Osteoblast (primary cell): ENCODE measurements around the gene RAB3GAP2. TPM values are rescaled to one million over a fixed set of nuclear protein-coding genes. Genes with fewer than 3 reads are reported as not detected.
"Not testable (repeated sequence)": the region's sequence is repeated elsewhere in the genome, so short reads cannot be mapped to it uniquely, and the experiment has no call there.

Experiments used
- DNase-seq: peaks from one replicate; pipeline ENCODE4 v3.0.0; 2011; ENCODE audit warnings: low spot score, mixed read lengths; ENCODE audit not compliant: insufficient read length; ENCODE audit errors: missing footprints
- H2AFZ ChIP-seq: 2 replicates; pipeline ENCODE4 v1.6.0; 2011; ENCODE audit warnings: mild to moderate bottlenecking, low read length
- H3K27ac ChIP-seq: 2 replicates; pipeline ENCODE4 v1.5.1; 2011; ENCODE audit warnings: mild to moderate bottlenecking, low read depth, low read length, moderate library complexity
- H3K27me3 ChIP-seq: 2 replicates; pipeline ENCODE4 v1.6.0; 2012; ENCODE audit warnings: mild to moderate bottlenecking, control low read depth, inconsistent platforms, low read length, moderate library complexity; ENCODE audit not compliant: insufficient read depth
- H3K36me3 ChIP-seq: 2 replicates; pipeline ENCODE4 v1.5.1; 2011; ENCODE audit warnings: mild to moderate bottlenecking, low read length, control low read depth, moderate library complexity; ENCODE audit not compliant: insufficient read depth
- H3K4me1 ChIP-seq: 2 replicates; pipeline ENCODE4 v1.5.1; 2011; ENCODE audit warnings: mild to moderate bottlenecking, low read length, control low read depth, moderate library complexity; ENCODE audit not compliant: insufficient read depth
- H3K4me2 ChIP-seq: 2 replicates; pipeline ENCODE4 v1.6.0; 2011; ENCODE audit warnings: mild to moderate bottlenecking, low read length; ENCODE audit not compliant: insufficient read depth
- H3K4me3 ChIP-seq: fragments of 200-600 bp; sonication (generic); 3 replicates; pipeline ENCODE4 v1.5.1; 2012; ENCODE audit warnings: mild to moderate bottlenecking, low read length, inconsistent platforms; ENCODE audit not compliant: insufficient read depth
- H3K79me2 ChIP-seq: 2 replicates; pipeline ENCODE4 v1.6.0; 2012; ENCODE audit warnings: mild to moderate bottlenecking, low read length, control low read depth, inconsistent platforms; ENCODE audit not compliant: insufficient read depth
- H3K9me3 ChIP-seq: 2 replicates; pipeline ENCODE4 v1.5.1; 2011; ENCODE audit warnings: low read depth, low read length, control low read depth
- H4K20me1 ChIP-seq: 2 replicates; pipeline ENCODE4 v1.6.0; 2012; ENCODE audit warnings: mild to moderate bottlenecking, low read length, control low read depth; ENCODE audit not compliant: insufficient read depth
- CTCF ChIP-seq: IDR thresholded peaks from 2 replicates; pipeline ENCODE4 v1.5.1; 2011; ENCODE audit warnings: mild to moderate bottlenecking, low read depth, low read length, moderate library complexity; ENCODE audit errors: extremely low read depth
- total RNA-seq: library from RNA; depleted of rRNA; stranded (reverse); fragments of >200 nt; gene quantifications from 2 replicates; pipeline ENCODE4 v1.2.3, GENCODE V29; 2012

Gene RAB3GAP2
- total RNA-seq, 1 donor: 44.2 TPM

GRCh38 chr1:220123066-220123465, 149.2 kb downstream of the RAB3GAP2 start:
- H3K27ac ChIP-seq: no peak overlapping the region
- peaks cover 11% of the 10 kb centered on the region for H3K36me3 ChIP-seq
- no peaks in the 10 kb centered on the region for H3K27me3 ChIP-seq
- H3K4me3 ChIP-seq: no peak overlapping the region
- H3K9me3 ChIP-seq: no peaks in the 10 kb centered on the region
- peaks cover 3% of the 10 kb centered on the region for H3K79me2 ChIP-seq
- H3K4me2 ChIP-seq: no peak overlapping the region
- H2AFZ ChIP-seq: no peak overlapping the region
- no peak for DNase-seq
- no peaks in the 10 kb centered on the region for H4K20me1 ChIP-seq
- TF ChIP-seq CTCF: no peak
- H3K4me1 ChIP-seq: no peaks in the 10 kb centered on the region

- peak; percentile 47 for DNase-seq
- peaks cover 6% of the 10 kb centered on the region for H3K36me3 ChIP-seq
- no peak overlapping the region for H3K4me3 ChIP-seq
- peak overlapping the region; percentile 15 for H2AFZ ChIP-seq
- no peak for TF ChIP-seq CTCF
- H3K4me1 ChIP-seq: no peaks in the 10 kb centered on the region
- H4K20me1 ChIP-seq: no peaks in the 10 kb centered on the region
- H3K79me2 ChIP-seq: peaks cover 3% of the 10 kb centered on the region
- no peaks in the 10 kb centered on the region for H3K9me3 ChIP-seq
- H3K4me2 ChIP-seq: peak overlapping the region; percentile 35
- H3K27me3 ChIP-seq: no peaks in the 10 kb centered on the region
- peak overlapping the region; percentile 53 for H3K27ac ChIP-seq
Measured at GRCh38 chr1:220121791-220122530, 150.3 kb downstream of the RAB3GAP2 start.

GRCh38 chr1:220119043-220119512, 153.2 kb downstream of the RAB3GAP2 start:
- Histone ChIP-seq H4K20me1 (no peaks in the 10 kb centered on the region), H3K4me3 (no peak overlapping the region), H3K27ac (no peak overlapping the region), H3K36me3 (peaks cover 6% of the 10 kb centered on the region), H3K4me1 (no peaks in the 10 kb centered on the region), H3K79me2 (peaks cover 3% of the 10 kb centered on the region), H3K4me2 (no peak overlapping the region), H2AFZ (no peak overlapping the region), H3K27me3 (no peaks in the 10 kb centered on the region), H3K9me3 (no peaks in the 10 kb centered on the region)
- TF ChIP-seq CTCF: no peak
- no peak for DNase-seq

DNA sequence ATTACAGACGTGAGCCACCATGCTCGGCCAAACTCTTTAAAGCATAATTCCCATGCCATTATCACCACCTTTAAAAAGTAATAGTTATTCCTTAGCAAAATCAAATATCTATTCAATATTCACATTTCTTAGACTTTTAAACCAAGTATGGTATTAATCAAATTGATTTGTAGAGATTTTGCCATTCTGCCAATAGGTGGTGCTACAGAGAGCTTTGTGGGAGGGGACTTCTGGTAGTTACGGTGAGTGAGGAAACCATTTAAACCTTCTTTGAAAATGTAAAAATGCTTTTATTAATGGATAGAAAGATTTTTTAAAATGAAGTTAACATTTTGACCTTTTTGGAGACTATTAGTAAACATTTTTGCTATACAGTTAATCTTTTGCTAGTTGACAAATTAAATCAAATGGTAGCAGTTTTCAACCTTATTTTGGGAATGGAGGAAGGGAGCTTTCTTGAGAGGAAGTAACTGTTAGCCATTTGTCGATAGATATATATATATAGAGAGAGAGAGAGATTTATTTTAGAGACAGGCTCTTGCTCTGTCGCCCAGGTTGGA, 159.0 kb downstream of the RAB3GAP2 start:
- Histone ChIP-seq H3K36me3 (peaks cover 31% of the 10 kb centered on the region), H3K27me3 (no peaks in the 10 kb centered on the region), H3K9me3 (no peaks in the 10 kb centered on the region), H3K27ac (no peak overlapping the region), H3K4me3 (no peak overlapping the region), H2AFZ (no peak overlapping the region), H4K20me1 (no peaks in the 10 kb centered on the region), H3K4me1 (no peaks in the 10 kb centered on the region), H3K4me2 (no peak overlapping the region), H3K79me2 (no peaks in the 10 kb centered on the region)
- DNase-seq: no peak
- TF ChIP-seq CTCF: peak; percentile 69

- H3K36me3 ChIP-seq: peaks cover 33% of the 10 kb centered on the region
Measured at GRCh38 chr1:220112600-220112999, 159.7 kb downstream of the RAB3GAP2 start.

GRCh38 chr1:220110473-220110872, 161.8 kb downstream of the RAB3GAP2 start:
- not testable (repeated sequence) for H4K20me1 ChIP-seq, H3K27ac ChIP-seq, H3K4me3 ChIP-seq, H3K4me1 ChIP-seq, H3K27me3 ChIP-seq, H3K79me2 ChIP-seq, H2AFZ ChIP-seq, H3K9me3 ChIP-seq, H3K4me2 ChIP-seq, DNase-seq
- peaks cover 50% of the 10 kb centered on the region for H3K36me3 ChIP-seq

More at GRCh38 chr1:220112600-220112999, 159.7 kb downstream of the RAB3GAP2 start:
- DNase-seq, H3K79me2 ChIP-seq, H2AFZ ChIP-seq, H3K27ac ChIP-seq, H3K4me2 ChIP-seq, H3K27me3 ChIP-seq, H4K20me1 ChIP-seq, H3K9me3 ChIP-seq, H3K4me1 ChIP-seq, H3K4me3 ChIP-seq: not testable (repeated sequence)
